Trophoblast cell (in vitro differentiated cells and primary cell): ENCODE results near the gene EFCAB13.

ENCODE experiments used
- DNase-seq, 2 donors: peaks; one replicate each; pipeline ENCODE4 v3.0.0-alpha.2; 2016
- H2AFZ ChIP-seq: 2 replicates; pipeline ENCODE4 v1.6.1; 2013; ENCODE audit warnings: low read length, moderate library complexity, mild to moderate bottlenecking; ENCODE audit not compliant: insufficient read depth, poor library complexity
- H2AK5ac ChIP-seq: 2 replicates; pipeline ENCODE4 v1.6.1; 2013; ENCODE audit warnings: mild to moderate bottlenecking, low read length
- H2BK120ac ChIP-seq: 2 replicates; pipeline ENCODE4 v1.6.1; 2013; ENCODE audit warnings: low read length, mild to moderate bottlenecking, moderate library complexity; ENCODE audit not compliant: insufficient read depth, poor library complexity
- H2BK12ac ChIP-seq: 2 replicates; pipeline ENCODE4 v1.6.1; 2013; ENCODE audit warnings: mild to moderate bottlenecking, low read length, moderate library complexity
- H2BK5ac ChIP-seq: 2 replicates; pipeline ENCODE4 v1.6.1; 2013; ENCODE audit warnings: low read length, low read depth, moderate library complexity, mild to moderate bottlenecking; ENCODE audit not compliant: poor library complexity
- H3K14ac ChIP-seq: 2 replicates; pipeline ENCODE4 v1.6.1; 2013; ENCODE audit warnings: mild to moderate bottlenecking, low read length
- H3K18ac ChIP-seq: 2 replicates; pipeline ENCODE4 v1.6.1; 2013; ENCODE audit warnings: mild to moderate bottlenecking, low read length
- H3K23ac ChIP-seq: 2 replicates; pipeline ENCODE4 v1.6.1; 2013; ENCODE audit warnings: low read length
- H3K27ac ChIP-seq: 2 replicates; pipeline ENCODE4 v1.5.1; 2013; ENCODE audit warnings: low read depth, mild to moderate bottlenecking, inconsistent platforms, low read length, moderate library complexity
- H3K27me3 ChIP-seq: 2 replicates; pipeline ENCODE4 v1.6.1; 2013; ENCODE audit warnings: inconsistent platforms, mild to moderate bottlenecking, low read length, moderate library complexity; ENCODE audit not compliant: insufficient read depth
- H3K36me3 ChIP-seq, 2 experiments: 1 replicate in 1 of 2; 2 replicates in 1 of 2; pipeline ENCODE4 v1.6.1; 2013; ENCODE audit warnings: low read length in 2 of 2, mild to moderate bottlenecking in 2 of 2, moderate library complexity in 1 of 2; ENCODE audit not compliant: insufficient read depth in 2 of 2, control insufficient read depth in 1 of 2
- H3K4ac ChIP-seq: 2 replicates; pipeline ENCODE4 v1.6.1; 2013; ENCODE audit warnings: low read depth, mild to moderate bottlenecking, low read length, moderate library complexity
- H3K4me1 ChIP-seq, 2 experiments: 1 replicate in 1 of 2; 2 replicates in 1 of 2; pipeline ENCODE4 v1.6.1; 2013; ENCODE audit warnings: low read length in 2 of 2, mild to moderate bottlenecking in 2 of 2, moderate library complexity in 1 of 2; ENCODE audit not compliant: insufficient read depth in 2 of 2, control insufficient read depth in 1 of 2
- H3K4me2 ChIP-seq: 2 replicates; pipeline ENCODE4 v1.6.1; 2013; ENCODE audit warnings: inconsistent platforms, mild to moderate bottlenecking, low read length, moderate library complexity
- H3K4me3 ChIP-seq: 2 replicates; pipeline ENCODE4 v1.5.1; 2013; ENCODE audit warnings: mild to moderate bottlenecking, low read depth, low read length, inconsistent platforms
- H3K79me1 ChIP-seq: one replicate; pipeline ENCODE4 v1.6.1; 2013; ENCODE audit warnings: low read length
- H3K79me2 ChIP-seq: 2 replicates; pipeline ENCODE4 v1.6.1; 2013; ENCODE audit warnings: low read length, mild to moderate bottlenecking; ENCODE audit not compliant: control insufficient read depth, insufficient read depth, poor library complexity
- H3K9ac ChIP-seq: 2 replicates; pipeline ENCODE4 v1.6.1; 2013; ENCODE audit warnings: mild to moderate bottlenecking, low read length
- H3K9me3 ChIP-seq: 2 replicates; pipeline ENCODE4 v1.6.1; 2013; ENCODE audit warnings: low read depth, mild to moderate bottlenecking, control low read depth, inconsistent platforms, low read length; ENCODE audit not compliant: insufficient read depth
- H4K12ac ChIP-seq: 2 replicates; pipeline ENCODE4 v1.6.1; 2013; ENCODE audit warnings: low read depth, mild to moderate bottlenecking, low read length, moderate library complexity
- H4K8ac ChIP-seq: 2 replicates; pipeline ENCODE4 v1.6.1; 2013; ENCODE audit warnings: low read depth, mild to moderate bottlenecking, low read length, moderate library complexity
- H4K91ac ChIP-seq: one replicate; pipeline ENCODE4 v1.6.1; 2013; ENCODE audit warnings: low read depth, mild to moderate bottlenecking, low read length, moderate library complexity
- WGBS: extraction: QIAGEN DNeasy Blood & Tissue Kit; methylation state at CpG from one replicate; pipeline ENCODE4 v1.1.7; 2013; ENCODE audit warnings: missing lambda C conversion rate; ENCODE audit not compliant: insufficient read length, insufficient coverage; ENCODE audit errors: extremely low coverage; 5-methylcytosine and 5-hydroxymethylcytosine counted together

The EFCAB13 gene

GRCh38 chr17:47332287-47332686 is 8.5 kb downstream of the EFCAB13 start:
- H3K9me3 ChIP-seq, result no peaks in the 10 kb centered on the region
- no peak overlapping the region for H2BK120ac ChIP-seq
- H2AFZ ChIP-seq, result no peak overlapping the region
- no peak overlapping the region for H2BK5ac ChIP-seq
- H3K4me1 ChIP-seq, result no peaks in the 10 kb centered on the region
- no peaks in the 10 kb centered on the region for H3K79me1 ChIP-seq
- H3K23ac ChIP-seq, result no peak overlapping the region
- no peak overlapping the region for H3K9ac ChIP-seq
- no peak overlapping the region for H3K4ac ChIP-seq
- H3K36me3 ChIP-seq, result no peaks in the 10 kb centered on the region
- H4K12ac ChIP-seq, result no peak overlapping the region
- no peak overlapping the region for H3K4me3 ChIP-seq
- DNase-seq, result no peak
- no peak overlapping the region for H2AK5ac ChIP-seq
- H4K8ac ChIP-seq, result no peak overlapping the region
- no peak overlapping the region for H3K27ac ChIP-seq
- no peaks in the 10 kb centered on the region for H3K27me3 ChIP-seq
- H3K79me2 ChIP-seq, result no peaks in the 10 kb centered on the region
- H3K14ac ChIP-seq, result no peak overlapping the region
- H3K4me2 ChIP-seq, result no peak overlapping the region
- H4K91ac ChIP-seq, result no peak overlapping the region
- no peak overlapping the region for H2BK12ac ChIP-seq
- H3K18ac ChIP-seq, result no peak overlapping the region

- Histone ChIP-seq H3K4ac (no peak overlapping the region), H3K79me1 (no peaks in the 10 kb centered on the region)
Measured at GRCh38 chr17:47335101-47335936, 11.6 kb downstream of the EFCAB13 start.

GRCh38 chr17:47338026-47338425 is 14.3 kb downstream of the EFCAB13 start:
- WGBS, result no CpG with 5 or more reads among the region's 3 CpGs
- no peak overlapping the region for H4K12ac ChIP-seq
- no peak overlapping the region for H3K23ac ChIP-seq
- no peaks in the 10 kb centered on the region for H3K9me3 ChIP-seq
- H3K4me1 ChIP-seq, result no peaks in the 10 kb centered on the region
- no peak overlapping the region for H3K4me2 ChIP-seq
- H2BK12ac ChIP-seq, result no peak overlapping the region
- no peaks in the 10 kb centered on the region for H3K79me1 ChIP-seq
- no peak overlapping the region for H3K9ac ChIP-seq
- H3K14ac ChIP-seq, result no peak overlapping the region
- H3K79me2 ChIP-seq, result no peaks in the 10 kb centered on the region
- H4K8ac ChIP-seq, result no peak overlapping the region
- H3K27ac ChIP-seq, result no peak overlapping the region
- H2AK5ac ChIP-seq, result no peak overlapping the region
- H3K27me3 ChIP-seq, result no peaks in the 10 kb centered on the region
- no peak overlapping the region for H3K4ac ChIP-seq
- no peak overlapping the region for H2BK5ac ChIP-seq
- no peak overlapping the region for H3K4me3 ChIP-seq
- H3K36me3 ChIP-seq, result no peaks in the 10 kb centered on the region
- H2BK120ac ChIP-seq, result no peak overlapping the region
- DNase-seq, result no peak
- no peak overlapping the region for H4K91ac ChIP-seq
- no peak overlapping the region for H2AFZ ChIP-seq
- no peak overlapping the region for H3K18ac ChIP-seq

More at GRCh38 chr17:47335101-47335936, 11.6 kb downstream of the EFCAB13 start:
- Histone ChIP-seq H2AK5ac (no peak overlapping the region), H4K8ac (no peak overlapping the region), H3K27me3 (no peaks in the 10 kb centered on the region), H3K4me1 (no peaks in the 10 kb centered on the region), H3K18ac (no peak overlapping the region), H3K79me2 (no peaks in the 10 kb centered on the region), H2BK12ac (no peak overlapping the region), H3K4me3 (no peak overlapping the region), H3K9me3 (no peaks in the 10 kb centered on the region), H3K14ac (no peak overlapping the region), H3K27ac (no peak overlapping the region), H3K9ac (no peak overlapping the region), H2AFZ (no peak overlapping the region), H4K91ac (no peak overlapping the region), H3K4me2 (no peak overlapping the region), H3K36me3 (no peaks in the 10 kb centered on the region), H4K12ac (no peak overlapping the region), H3K23ac (no peak overlapping the region), H2BK5ac (no peak overlapping the region), H2BK120ac (no peak overlapping the region)
- DNase-seq, result no peak
- no CpG with 5 or more reads among the region's 4 CpGs for WGBS

GRCh38 chr17:47352848-47353247 is 29.1 kb downstream of the EFCAB13 start:
- no peak overlapping the region for H2AFZ ChIP-seq
- no peak overlapping the region for H3K14ac ChIP-seq
- no peaks in the 10 kb centered on the region for H3K36me3 ChIP-seq
- H3K27ac ChIP-seq, result no peak overlapping the region
- H3K9me3 ChIP-seq, result no peaks in the 10 kb centered on the region
- no peak overlapping the region for H4K91ac ChIP-seq
- no peak overlapping the region for H4K8ac ChIP-seq
- no peaks in the 10 kb centered on the region for H3K4me1 ChIP-seq
- no peaks in the 10 kb centered on the region for H3K79me2 ChIP-seq
- no peak overlapping the region for H2BK120ac ChIP-seq
- no peak overlapping the region for H2BK5ac ChIP-seq
- H3K18ac ChIP-seq, result no peak overlapping the region
- WGBS, result no CpG with 5 or more reads among the region's 1 CpG
- H3K4ac ChIP-seq, result no peak overlapping the region
- H3K79me1 ChIP-seq, result no peaks in the 10 kb centered on the region
- H3K27me3 ChIP-seq, result no peaks in the 10 kb centered on the region
- no peak overlapping the region for H3K23ac ChIP-seq
- DNase-seq, result no peak
- H2BK12ac ChIP-seq, result no peak overlapping the region
- no peak overlapping the region for H3K9ac ChIP-seq
- H4K12ac ChIP-seq, result no peak overlapping the region
- no peak overlapping the region for H3K4me3 ChIP-seq
- H3K4me2 ChIP-seq, result no peak overlapping the region
- no peak overlapping the region for H2AK5ac ChIP-seq
